HG03469 (cell line): ENCODE results near the gene CLEC6A.
"Not testable (repeated sequence)": the region's sequence is repeated elsewhere in the genome, so short reads cannot be mapped to it uniquely, and the experiment has no call there.

ENCODE experiments used
- ATAC-seq: cut with Tn5 transposase; IDR thresholded peaks from one replicate; pipeline ENCODE4 v1.9.1; 2021; ENCODE audit warnings: mild to moderate bottlenecking, moderate library complexity, moderate number of reproducible peaks; ENCODE audit not compliant: unreplicated experiment

Gene CLEC6A

DNA sequence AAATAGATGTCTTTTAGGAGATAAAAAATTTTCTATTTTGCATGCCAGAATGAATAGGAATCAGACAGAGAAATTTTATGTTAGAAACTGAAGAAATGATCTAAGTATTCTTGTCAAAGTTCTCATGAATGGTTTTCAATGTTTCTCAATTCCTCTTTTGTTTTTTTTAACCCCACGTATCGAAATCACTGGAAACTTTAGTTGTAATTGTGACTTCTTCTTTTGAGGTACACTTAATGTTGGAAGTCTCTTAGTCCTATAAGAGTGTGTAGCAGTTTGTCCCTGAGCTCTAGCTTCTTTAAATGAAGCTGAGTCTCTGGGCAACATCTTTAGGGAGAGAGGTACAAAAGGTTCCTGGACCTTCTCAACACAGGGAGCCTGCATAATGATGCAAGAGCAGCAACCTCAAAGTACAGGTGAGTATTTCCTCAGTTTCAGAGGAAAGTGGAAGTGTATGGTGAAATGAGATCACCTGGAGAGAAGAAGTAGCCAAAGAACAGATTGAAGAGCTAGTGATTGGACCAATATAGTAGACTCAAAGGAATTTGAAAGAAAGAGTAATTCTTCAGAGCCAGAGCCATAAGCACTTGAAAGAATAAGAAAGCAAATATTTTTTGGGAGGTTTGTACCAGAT is at the start of gene CLEC6A:
TSS of gene CLEC6A (plus strand) at position 236 of the 634 bp plus-strand sequence. CDS start at position 386, 150 bp downstream.
- no peak for ATAC-seq

GRCh38 chr12:8419576-8419975 is 36.2 kb upstream of the CLEC6A start:
- not testable (repeated sequence) for ATAC-seq

GRCh38 chr12:8420506-8420905 is 35.3 kb upstream of the CLEC6A start:
- ATAC-seq: no peak

GRCh38 chr12:8444536-8445278 is 11.1 kb upstream of the CLEC6A start:
- ATAC-seq: not testable (repeated sequence)

GRCh38 chr12:8445731-8446130 is 10.0 kb upstream of the CLEC6A start:
- ATAC-seq: no peak

- ATAC-seq: no peak
Measured at GRCh38 chr12:8446642-8447547, 8.9 kb upstream of the CLEC6A start.

DNA sequence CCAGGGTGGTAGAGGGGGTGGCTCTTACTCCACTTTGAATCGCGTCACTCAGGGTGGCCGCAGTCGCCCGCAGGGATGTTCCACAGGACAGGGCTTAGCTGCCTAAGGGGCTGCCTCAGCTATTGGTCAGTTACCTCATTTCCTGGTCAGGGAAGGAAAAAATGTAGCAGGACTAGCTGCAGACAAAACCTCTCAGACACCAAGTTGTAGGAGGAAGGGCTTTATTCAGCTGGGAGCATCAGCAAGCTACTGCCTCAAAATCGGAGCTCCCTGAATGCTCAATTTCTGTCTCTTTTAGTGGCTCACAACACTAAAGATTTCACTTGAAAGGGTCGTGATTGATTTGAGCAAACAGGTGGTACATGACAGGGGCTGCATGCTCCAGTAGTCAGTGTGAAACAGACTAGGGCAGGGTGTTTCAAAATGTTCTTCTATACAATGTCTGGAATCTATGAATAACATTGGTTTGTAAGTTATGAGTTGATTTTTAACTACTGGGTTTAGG is 6.4 kb upstream of the CLEC6A start:
- ATAC-seq: no peak

DNA sequence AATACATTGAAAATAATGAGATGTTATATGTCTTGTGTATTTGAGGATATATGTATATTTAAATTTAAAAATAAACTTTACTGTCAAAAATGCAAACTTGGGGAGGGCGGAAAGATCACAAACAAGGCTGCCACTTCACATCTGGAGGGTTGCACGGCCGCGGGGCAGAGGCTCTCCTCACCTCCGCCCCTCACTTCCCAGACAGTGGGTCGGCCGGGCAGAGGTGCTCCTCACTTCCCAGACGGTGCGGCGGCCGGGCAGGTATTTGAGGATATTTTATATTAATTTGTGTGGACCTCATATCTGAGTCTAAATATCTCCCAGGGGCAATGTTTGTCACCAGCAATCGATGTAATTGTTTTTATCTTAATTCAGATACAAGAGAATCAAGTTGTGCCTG is 3.7 kb upstream of the CLEC6A start:
- ATAC-seq: no peak

DNA sequence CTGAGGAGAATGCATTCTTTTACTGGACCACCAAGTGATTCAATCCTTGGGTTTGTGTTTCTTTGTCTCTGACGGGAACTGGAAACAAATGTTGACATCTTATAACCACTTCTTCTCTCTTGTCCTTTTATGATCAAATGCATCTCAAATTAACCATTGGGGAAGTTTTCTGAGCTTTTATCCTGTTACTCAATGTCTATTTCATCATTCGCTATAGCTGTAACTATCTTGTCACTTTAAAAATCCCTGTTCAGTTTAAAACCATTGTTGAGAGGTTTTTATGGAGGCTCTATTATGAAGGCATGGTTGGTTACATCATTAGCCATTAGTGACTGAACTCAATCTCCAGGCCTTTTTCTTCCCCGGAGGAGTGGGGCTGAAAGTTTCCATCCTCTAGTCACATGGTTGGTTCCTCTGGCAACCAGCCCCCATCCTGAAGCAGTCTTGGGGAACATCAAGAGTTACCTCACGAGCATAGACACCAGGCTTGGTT is 2.7 kb upstream of the CLEC6A start:
- no peak for ATAC-seq

DNA sequence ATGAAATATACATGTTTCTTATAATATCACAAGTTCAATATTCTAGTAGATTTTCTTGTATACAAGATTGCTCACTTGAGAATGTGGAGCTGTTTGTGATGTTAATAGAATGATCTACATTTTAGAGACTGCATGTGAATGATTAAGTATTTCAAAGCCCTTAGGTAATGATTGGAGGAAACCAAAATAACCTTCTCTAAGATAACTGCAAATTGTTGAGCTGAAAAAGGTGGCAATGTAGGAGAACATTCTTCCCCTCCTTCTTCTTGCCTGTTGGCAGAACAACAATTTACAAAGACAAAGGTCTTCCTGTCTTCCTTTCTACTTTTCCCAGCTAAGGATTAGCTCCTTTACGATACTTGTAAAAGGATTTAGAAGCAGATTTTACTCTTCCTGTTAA is 2.0 kb upstream of the CLEC6A start:
- no peak for ATAC-seq

GRCh38 chr12:8455271-8455670 is 491 bp upstream of the CLEC6A start:
- no peak for ATAC-seq

GRCh38 chr12:8461426-8461825 is 5.7 kb downstream of the CLEC6A start:
- no peak for ATAC-seq

DNA sequence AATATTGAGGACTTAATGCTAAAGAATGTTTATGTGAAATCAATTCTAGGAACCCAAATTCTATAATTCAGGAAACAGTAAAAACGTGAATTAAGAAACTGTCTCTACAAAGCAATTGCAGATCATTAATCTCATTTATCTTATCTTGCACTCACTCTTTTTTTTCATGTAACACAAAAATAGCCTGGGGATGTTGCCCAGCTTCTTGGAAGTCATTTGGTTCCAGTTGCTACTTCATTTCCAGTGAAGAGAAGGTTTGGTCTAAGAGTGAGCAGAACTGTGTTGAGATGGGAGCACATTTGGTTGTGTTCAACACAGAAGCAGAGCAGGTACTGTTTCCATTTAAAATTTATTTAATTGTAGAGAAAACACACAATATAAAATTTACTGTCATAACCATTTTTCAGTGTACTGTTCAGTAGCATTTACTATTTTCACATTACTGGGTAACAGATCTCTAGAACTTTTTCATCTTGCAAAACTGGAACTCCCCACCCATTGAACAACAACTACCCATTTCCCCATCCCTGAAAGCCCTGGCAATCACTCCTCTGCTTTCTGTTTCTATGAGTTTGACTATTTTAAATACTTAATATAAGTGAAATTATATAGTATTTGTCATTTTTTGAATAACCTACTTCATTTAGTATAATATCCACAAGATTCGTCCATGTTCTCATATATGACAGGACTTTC is 9.7 kb downstream of the CLEC6A start:
- ATAC-seq: no peak

DNA sequence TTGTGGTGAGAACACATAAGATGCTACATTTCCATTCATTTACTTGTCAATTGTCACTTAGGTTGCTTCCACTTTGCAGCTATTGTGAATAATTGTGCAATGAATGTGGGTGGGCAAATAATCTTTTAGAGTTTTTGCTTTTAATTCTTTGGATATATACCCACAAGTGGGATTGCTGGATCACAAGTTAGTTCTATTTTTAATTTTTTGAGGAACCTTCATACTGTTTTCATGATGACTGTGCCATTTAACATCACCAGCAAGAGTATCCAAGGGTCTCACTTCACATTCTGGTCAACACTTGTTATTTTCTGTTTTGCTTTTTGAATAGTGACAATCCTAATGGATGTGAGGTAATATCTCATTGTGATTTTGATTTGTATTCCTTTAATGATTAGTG is 10.5 kb downstream of the CLEC6A start:
- no peak for ATAC-seq

- no peak for ATAC-seq
Measured at GRCh38 chr12:8471090-8471489, 15.3 kb downstream of the CLEC6A start.

- ATAC-seq: no peak
Measured at GRCh38 chr12:8475508-8476203, 19.9 kb downstream of the CLEC6A start.

DNA sequence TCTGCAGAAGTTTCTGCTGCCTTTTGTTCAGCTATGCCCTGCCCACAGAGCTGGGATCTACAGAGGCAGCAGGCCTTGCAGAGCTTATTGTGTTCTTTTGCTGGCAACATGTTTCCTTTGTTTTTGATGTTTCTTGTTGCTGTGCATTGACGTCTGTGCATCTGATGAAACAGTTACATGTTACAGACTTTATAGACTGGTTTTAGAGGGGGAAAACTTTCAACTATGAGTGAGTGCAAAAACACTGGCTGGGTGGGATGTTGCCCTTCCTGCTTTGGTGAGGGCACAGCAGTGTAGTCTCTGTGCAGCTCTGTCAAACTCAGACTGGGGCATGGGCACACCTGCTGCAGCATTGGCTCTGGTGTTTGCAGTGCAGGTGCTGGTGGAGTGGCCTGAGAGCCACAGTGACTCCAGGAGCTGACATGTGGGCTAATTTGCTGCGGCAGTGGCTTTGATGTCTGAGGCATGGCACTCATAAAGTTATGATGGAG is 26.9 kb downstream of the CLEC6A start:
- ATAC-seq: no peak

DNA sequence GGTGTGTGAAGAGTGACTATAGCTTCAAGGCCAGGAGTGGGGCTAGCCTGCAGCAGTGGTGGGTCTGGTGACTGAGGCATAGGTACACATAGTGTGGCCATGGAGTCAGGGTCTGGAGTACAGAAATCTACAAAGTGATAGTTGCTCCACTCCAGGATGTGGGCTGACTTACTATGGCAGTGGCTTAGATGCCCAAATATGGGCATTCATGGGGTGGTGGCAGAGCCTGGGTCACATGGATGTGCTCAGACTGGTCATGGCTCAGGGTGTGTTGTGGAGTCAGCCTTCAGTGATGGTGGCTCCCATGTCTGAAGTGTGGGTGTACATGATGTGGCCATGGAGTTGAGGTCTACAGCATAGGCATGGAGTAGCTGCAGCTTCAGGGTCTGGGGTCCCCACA is 27.3 kb downstream of the CLEC6A start:
- no peak for ATAC-seq

DNA sequence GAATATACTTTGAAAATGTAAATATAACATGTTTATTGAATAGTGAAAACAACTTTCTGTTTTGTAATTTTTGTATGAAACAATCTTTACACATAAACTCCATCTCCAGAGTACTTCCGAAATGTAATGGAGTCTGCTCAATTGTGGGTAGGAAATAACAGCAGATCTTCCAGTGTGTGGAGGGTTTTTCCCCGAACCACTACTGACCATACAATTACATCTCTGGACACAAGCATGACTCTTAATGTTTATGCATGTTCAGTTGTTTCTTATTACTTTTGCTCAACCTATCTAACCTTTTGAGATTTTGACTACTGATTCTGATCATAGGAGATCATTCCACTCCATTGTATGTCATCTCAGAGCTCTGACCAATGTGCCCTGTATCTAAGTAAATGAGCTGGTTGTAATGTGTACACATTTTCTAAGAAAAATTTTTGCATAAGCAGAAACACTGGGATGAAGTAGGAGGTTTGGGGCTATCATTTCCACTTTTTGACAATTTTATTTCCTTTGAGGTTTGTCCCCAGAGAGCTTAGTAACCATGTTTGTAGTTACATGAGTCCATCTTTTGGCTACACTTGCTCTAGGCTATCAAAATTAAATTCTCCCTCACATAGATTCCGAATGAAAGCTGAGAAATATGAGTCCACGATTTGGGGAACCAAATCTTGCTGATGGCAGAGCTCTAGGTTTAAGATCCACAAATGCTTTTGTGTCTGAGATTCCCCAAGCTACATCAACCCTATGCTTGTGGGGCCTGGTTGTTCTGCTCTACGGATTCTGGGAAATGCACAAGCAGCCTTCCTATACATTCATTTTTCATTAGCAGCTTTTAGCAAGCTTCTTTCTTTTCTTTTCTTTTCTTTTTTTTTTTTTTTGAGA is 36.1 kb downstream of the CLEC6A start:
- ATAC-seq: no peak
